Lower leg skin (tissue), 4 donors: ENCODE results near the gene CD9. TPM values are rescaled to one million over a fixed set of nuclear protein-coding genes. Genes with fewer than 3 reads are reported as not detected.

Source experiments
- DNase-seq, 2 donors: peaks; one replicate each; pipeline ENCODE4 v3.0.0-alpha.2; 2019; ENCODE audit warnings: low spot score in 2 of 2
- H3K4me3 ChIP-seq: fragments of 200-600 bp; sonication (generic); 2 replicates; pipeline ENCODE4 v1.5.1; 2017; ENCODE audit warnings: mild to moderate bottlenecking, low read depth; ENCODE audit not compliant: poor library complexity, severe bottlenecking
- CTCF ChIP-seq, 3 donors: fragments of 450-650 bp; IDR thresholded peaks; one replicate each; pipeline ENCODE4 v1.5.1; 2016; ENCODE audit warnings: antibody characterized with exemption in 3 of 3, mild to moderate bottlenecking in 3 of 3, moderate library complexity in 2 of 3
- POLR2A ChIP-seq, 2 donors: fragments of 450-650 bp; IDR thresholded peaks; one replicate each; pipeline ENCODE4 v1.6.1; 2016 to 2017; ENCODE audit warnings: antibody characterized with exemption in 2 of 2, mild to moderate bottlenecking in 1 of 2, moderate library complexity in 1 of 2
- WGBS, 2 donors: methylation state at CpG; one replicate each; pipeline ENCODE4 v1.1.5; 2018; 5-methylcytosine and 5-hydroxymethylcytosine counted together
- intact Hi-C: fragments of 100-400 bp; cut with DNase I; formaldehyde crosslinking; loops from one replicate; pipeline ENCODE4 v1.15.0; 2023; ENCODE audit warnings: low total_unique reads
- total RNA-seq, 4 donors: library from RNA; depleted of rRNA; stranded (reverse); fragments of >200 nt; gene quantifications; one replicate each; pipeline ENCODE4 v1.1.0, GENCODE V29; 2016

The CD9 gene
- total RNA-seq, 4 donors from 2014 or later = 378 to 494 (median 412) TPM

DNA sequence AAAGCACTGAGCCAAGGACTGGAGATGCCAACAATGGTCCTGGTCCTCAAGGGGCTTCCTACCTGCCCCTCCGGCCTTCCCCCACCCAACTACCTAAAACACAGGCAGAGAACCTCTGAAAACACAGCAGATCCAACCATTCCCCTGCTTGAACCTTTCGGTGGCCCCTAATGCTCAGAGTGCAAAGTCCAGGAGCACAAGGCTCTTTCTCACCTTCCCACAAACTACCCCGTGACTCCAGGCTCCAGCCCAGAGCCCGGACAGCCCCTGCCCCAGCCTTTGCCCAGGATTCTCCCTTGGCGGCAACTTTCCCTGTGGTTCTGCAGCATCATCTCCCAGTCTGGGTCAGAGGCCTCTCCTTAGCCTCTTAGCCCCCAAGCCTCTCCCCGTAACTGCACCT lies 1.6 kb upstream of the CD9 start:
- no peak for TF ChIP-seq POLR2A (IDR thresholded peaks at IDR 0.05)
- no peak for TF ChIP-seq CTCF (IDR thresholded peaks at IDR 0.05)
- H3K4me3 ChIP-seq = no peak overlapping the region
- DNase-seq = peak in 1 of 2 donors; percentile 86
- WGBS, 2 donors = 88 to 91% methylated on average over 6 of the region's 6 CpGs
- intact Hi-C loops = no loop called here

DNA sequence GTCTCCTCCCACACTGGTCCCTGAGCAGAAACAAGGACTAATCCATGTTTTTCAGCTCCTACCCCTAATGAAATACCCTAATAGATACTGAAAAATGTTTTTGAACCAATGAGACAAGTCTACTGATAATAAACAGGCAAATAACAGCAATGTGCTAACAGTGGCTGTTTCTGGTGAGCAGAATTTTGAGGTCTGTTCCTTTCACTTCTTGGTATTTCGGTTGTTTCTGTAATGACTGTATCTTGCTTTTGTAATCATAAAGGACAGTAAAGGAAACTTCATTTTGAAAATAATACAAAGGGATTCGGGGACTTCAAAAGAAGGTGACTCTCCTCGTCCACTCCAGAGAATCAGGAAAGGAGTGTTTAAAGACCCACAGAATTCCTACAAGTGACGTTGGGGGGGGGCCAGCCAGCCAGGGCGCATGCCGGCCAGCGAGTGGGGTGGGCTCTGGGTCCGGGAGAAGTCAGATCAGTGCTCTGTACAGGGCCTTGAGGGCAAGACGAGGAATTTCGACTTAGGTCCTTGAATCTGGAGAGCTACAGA lies 1.1 kb upstream of the CD9 start:
- TF ChIP-seq CTCF (IDR thresholded peaks at IDR 0.05) (no peak), POLR2A (IDR thresholded peaks at IDR 0.05) (no peak)
- intact Hi-C loops = no loop called here
- H3K4me3 ChIP-seq = no peak overlapping the region
- 31 to 32% methylated on average over 10 of the region's 10 CpGs for WGBS, 2 donors
- no peak for DNase-seq

- peak in 1 of 2 donors; percentile 92 for DNase-seq
- WGBS, 2 donors = 2 to 4% methylated on average over 33 to 35 of the region's 42 CpGs
- TF ChIP-seq CTCF (IDR thresholded peaks at IDR 0.05) = no peak
- no peak for TF ChIP-seq POLR2A (IDR thresholded peaks at IDR 0.05)
- intact Hi-C loops = no loop called here
- peak overlapping the region; percentile 27 for H3K4me3 ChIP-seq
Observed at GRCh38 chr12:6199531-6200255, 507 bp upstream of the CD9 start.

- no peak for DNase-seq
- TF ChIP-seq CTCF (IDR thresholded peaks at IDR 0.05) = no peak
- TF ChIP-seq POLR2A (IDR thresholded peaks at IDR 0.05) = no peak
- peak overlapping the region; percentile 76 for H3K4me3 ChIP-seq
- 2 to 17% methylated on average over 10 to 14 of the region's 15 CpGs for WGBS, 2 donors
- intact Hi-C loops = no loop called here
Observed at GRCh38 chr12:6201213-6201608, 1.0 kb downstream of the CD9 start.

DNA sequence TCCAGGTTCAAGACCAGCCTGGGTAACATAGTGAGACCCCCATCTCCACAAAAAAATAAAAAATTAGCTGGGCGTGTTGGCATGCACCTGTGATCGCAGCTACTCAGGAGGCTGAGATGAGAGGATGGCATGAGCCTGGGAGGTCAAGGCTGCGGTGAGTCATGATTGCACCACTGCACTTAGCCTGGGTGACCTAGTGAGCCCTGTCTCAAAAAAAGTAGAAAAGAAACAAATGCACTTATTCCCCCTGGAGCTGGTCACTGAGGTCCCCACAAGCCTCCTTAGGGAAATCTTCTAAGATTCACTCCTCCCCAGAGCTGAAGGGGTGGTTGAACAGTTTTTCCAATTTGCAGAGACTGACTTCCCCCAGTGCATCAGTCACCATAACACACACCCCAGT lies 1.6 kb downstream of the CD9 start:
- intact Hi-C loops = no loop called here
- 39 to 41% methylated on average over 3 of the region's 3 CpGs for WGBS, 2 donors
- no peak for TF ChIP-seq CTCF (IDR thresholded peaks at IDR 0.05)
- TF ChIP-seq POLR2A (IDR thresholded peaks at IDR 0.05) = no peak
- DNase-seq = no peak
- H3K4me3 ChIP-seq = peak overlapping the region; percentile 76
